Hepatocyte (in vitro differentiated cells): ENCODE results near the gene PRKG1.

ENCODE experiments used
- EZH2 ChIP-seq: fragments of 200-600 bp; sonication (generic); IDR thresholded peaks from 2 replicates; pipeline ENCODE4 v1.6.1; 2016; ENCODE audit warnings: antibody characterized with exemption, mild to moderate bottlenecking, borderline replicate concordance
- EZH2phosphoT487 ChIP-seq: fragments of 200-600 bp; sonication (generic); IDR thresholded peaks from one replicate; pipeline ENCODE4 v1.6.1; 2018; ENCODE audit warnings: antibody characterized with exemption, mild to moderate bottlenecking, low read depth, moderate library complexity; ENCODE audit not compliant: unreplicated experiment, severe bottlenecking
- TF ChIP-seq, protein P1 (sequence below): fragments of 200-600 bp; sonication (generic); IDR thresholded peaks from 2 replicates; pipeline ENCODE4 v1.5.1; 2016; ENCODE audit warnings: antibody characterized with exemption, mild to moderate bottlenecking; ENCODE audit not compliant: poor library complexity

GRCh38 chr10:51241461-51241860 is 167.2 kb downstream of the PRKG1 start:
- TF ChIP-seq, protein P1, sequence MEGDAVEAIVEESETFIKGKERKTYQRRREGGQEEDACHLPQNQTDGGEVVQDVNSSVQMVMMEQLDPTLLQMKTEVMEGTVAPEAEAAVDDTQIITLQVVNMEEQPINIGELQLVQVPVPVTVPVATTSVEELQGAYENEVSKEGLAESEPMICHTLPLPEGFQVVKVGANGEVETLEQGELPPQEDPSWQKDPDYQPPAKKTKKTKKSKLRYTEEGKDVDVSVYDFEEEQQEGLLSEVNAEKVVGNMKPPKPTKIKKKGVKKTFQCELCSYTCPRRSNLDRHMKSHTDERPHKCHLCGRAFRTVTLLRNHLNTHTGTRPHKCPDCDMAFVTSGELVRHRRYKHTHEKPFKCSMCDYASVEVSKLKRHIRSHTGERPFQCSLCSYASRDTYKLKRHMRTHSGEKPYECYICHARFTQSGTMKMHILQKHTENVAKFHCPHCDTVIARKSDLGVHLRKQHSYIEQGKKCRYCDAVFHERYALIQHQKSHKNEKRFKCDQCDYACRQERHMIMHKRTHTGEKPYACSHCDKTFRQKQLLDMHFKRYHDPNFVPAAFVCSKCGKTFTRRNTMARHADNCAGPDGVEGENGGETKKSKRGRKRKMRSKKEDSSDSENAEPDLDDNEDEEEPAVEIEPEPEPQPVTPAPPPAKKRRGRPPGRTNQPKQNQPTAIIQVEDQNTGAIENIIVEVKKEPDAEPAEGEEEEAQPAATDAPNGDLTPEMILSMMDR = no peak
- TF ChIP-seq EZH2phosphoT487 (no peak), EZH2 (no peak)
